SH-SY5Y (cell line): ENCODE data around the gene TTLL3.
A peak's percentile ranks its signal among the peaks of the same experiment; 100 is the strongest.

ENCODE experiments used
- GATA2 ChIP-seq: IDR thresholded peaks from 2 replicates; pipeline ENCODE4 v1.6.1; 2011; ENCODE audit warnings: mild to moderate bottlenecking, low read depth, low read length
- GATA3 ChIP-seq: IDR thresholded peaks from 2 replicates; pipeline ENCODE4 v1.6.1; 2011; ENCODE audit warnings: low read depth, mild to moderate bottlenecking, low read length, moderate library complexity

TTLL3 gene

DNA sequence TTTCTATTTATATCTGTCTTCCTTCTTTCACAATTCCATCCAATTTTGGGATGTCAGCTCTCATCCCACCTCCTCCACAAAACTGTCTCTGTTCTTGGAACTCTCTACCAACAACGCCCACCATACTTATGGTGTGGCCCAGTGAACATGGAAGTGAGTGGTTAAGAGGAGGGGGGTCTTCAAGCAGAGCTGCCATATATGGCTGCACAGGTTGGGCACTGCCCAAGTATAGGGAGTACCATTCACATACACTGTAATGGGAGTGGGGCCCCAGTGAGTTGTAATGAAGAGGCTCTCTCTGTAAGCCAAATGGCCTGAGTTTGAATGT lies 32.4 kb upstream of the TTLL3 start:
- TF ChIP-seq GATA3 (no peak), GATA2 (no peak)

DNA sequence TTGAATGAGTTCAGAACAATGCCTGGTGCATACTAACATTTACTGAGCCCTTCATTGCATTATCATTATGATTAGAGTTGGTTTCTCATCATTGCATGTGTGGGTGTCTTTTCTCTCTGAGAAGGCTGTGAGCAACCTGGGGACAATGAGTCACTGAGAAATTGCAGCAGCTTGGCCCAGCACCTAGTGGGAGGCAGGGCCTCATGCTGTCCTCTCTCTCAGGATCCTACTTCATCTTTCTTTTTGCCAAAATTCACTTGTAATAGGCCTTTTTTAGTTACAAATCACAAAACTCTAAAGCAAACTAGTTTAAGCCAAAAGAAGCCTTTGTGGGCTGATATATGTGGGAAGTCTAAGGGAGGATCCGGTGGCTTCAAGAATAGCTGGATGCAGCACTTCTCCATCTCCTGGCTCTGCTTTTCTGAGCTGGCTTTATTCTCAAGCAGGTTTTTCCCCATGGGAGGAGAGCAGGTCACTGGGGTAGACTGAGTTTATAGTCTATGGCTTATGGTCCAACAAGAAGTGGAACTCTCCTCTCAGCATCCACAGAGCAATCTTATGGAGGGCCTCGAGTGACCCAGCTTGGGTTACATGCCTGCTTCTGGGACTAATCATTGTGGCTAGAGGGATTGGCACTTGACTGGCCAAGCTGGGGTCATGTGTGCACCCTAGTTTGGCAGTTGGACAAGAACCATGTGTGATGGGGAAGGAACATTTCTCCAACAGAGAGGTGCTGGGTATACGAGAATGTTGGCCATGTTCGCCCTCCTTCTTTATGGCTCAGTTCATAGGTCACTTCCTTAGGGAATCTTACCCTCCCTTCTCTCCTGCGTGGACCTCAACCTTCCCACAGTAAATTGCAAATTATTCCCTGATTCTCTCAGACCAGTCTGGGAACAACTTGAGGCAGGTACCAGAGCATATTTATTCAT lies 31.7 kb upstream of the TTLL3 start:
- TF ChIP-seq GATA2 (no peak), GATA3 (no peak)

DNA sequence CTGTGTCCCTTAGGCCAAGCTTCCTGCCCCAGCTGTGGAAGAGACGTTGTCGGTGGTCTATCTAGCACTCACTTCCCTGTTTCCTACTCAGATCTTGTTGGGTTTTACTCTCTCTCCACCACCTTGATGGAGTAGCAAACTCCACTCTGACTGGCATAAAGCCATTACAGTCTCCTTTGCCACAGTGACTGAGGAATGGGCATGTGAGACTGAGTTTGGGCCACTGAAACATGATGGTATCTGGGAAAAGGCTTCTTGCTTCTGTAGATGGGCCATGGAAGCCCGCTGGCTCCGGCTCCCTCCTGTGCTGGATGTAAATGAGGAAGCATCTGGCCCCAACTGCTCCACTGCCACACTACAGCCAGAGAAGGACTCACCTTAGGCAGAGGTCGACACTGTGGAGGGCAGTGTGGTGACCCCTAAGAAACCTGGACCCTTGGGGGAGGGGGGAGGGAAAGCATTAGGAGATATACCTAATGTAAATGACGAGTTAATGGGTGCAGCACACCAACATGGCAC lies 30.9 kb upstream of the TTLL3 start:
- TF ChIP-seq GATA2: no peak
- TF ChIP-seq GATA3: no peak

DNA sequence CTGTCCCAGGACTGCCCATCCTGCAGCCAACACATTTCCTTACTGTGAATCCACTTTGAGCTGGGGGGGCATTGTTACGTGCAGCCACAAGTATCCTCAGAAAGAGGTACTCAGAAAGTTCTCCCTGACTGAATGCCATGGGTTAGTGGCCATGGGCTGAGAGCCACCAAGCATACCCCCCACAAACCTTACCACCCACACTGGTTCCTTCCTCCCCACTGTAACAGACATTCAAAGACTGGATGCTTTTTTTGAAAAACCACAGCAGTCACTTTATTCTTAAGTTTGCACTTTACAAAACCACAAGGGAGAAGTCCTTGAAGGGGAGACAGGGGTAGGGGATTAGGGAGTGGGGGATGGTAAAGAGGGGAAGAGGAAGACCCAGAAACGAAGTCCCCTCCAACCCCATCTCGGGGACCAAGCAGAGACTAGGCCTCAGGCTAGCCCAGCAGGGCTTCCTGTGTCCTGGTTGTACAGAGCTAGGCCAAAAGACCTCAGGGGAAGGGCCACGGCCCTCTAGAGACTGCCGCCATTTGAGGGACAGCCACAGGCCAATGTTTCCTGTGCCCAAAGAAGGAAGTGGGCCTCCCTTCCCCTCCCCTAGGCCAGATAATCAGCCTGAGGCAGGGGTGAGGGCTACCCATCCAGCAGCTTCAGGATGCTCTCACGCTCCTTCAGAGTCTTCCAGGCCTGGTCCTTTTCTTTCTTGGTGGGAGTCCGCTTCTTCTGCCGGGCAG lies 30.2 kb upstream of the TTLL3 start:
- TF ChIP-seq GATA2: no peak
- TF ChIP-seq GATA3: no peak

DNA sequence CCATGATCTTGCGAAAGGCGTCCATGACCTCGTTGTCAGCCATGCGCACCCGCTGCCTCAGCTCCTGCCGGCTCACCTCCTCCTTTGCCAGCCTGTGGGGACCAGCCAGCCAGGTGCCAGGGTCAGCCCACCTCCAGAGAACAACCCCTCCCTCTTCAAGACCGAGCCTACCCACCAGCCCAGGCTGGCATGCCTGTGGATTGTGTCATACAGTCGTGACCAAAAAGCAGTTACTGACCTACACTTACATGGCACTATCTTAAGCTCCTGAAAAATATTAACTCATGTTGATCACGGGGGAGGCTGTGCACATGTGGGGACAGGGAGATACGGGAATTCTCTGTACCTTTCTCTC lies 29.6 kb upstream of the TTLL3 start:
- no peak for TF ChIP-seq GATA2
- TF ChIP-seq GATA3: no peak

DNA sequence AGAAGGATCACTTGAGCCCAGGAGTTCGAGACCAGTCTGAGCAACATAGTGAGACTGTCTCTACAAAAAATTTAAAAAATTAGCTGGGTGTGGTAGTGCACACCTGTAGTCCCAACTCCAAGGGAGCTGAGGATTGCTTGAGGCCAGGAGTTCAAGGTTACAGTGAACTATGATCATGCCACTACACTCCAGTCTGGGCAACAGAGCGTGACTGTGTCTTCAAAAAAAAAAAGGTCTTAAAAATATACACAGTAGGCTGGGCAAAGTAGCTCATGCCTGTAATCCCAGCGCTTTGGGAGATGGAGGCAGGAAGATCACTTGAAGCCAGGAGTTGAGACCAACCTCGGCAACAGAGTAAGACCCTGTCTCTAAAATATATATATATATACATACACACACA lies 29.2 kb upstream of the TTLL3 start:
- TF ChIP-seq GATA2 (no peak), GATA3 (no peak)

DNA sequence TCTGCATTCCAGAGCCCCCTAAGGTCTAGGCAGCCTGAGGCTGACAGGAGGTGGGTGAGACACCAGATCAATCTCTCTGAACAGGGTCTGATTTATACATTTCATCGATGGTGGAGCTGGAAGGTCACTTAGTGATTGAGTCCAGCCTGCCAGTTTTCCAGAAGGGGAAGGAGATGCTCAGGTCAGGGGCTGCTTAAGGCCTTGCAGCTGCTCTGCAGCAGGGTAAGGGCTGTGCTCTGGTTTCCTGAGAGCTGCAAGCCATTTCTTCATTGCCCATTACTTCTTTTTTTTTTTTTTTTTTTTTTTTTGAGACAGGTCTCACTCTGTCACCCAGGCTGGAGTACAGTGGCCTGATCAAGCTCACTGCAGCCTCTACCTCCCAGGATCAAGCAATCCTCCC lies 28.5 kb upstream of the TTLL3 start:
- TF ChIP-seq GATA3: no peak
- TF ChIP-seq GATA2: no peak

DNA sequence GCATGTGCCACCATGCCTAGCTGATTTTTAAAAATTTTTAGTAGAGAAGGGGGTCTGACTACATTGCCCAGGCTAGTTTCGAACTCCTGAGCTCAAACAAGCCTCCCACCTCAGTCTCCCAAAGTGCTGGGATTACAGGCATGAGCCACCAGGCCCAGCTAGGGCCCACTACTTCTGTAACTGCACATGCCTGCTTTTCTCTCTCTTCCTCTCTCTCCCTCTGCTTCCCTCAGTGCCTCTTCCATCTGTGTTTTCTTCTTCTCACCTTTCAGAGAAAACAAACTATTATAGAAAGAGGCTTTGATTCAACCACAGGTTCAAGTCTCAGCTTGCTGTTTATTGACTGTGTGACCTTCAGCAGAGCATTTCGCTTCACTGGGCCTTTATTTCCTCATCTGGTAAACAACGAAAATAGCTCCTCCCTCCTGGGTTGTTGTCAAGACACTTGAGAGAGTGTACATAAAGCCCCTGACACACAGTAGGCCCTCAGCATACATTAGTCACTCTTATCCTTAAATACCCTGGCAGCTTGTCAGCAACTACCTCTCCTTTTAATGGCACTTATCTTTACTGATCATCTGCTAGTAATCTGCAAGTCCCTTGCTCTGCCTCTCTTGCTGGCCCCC lies 28.0 kb upstream of the TTLL3 start:
- TF ChIP-seq GATA2: no peak
- no peak for TF ChIP-seq GATA3

DNA sequence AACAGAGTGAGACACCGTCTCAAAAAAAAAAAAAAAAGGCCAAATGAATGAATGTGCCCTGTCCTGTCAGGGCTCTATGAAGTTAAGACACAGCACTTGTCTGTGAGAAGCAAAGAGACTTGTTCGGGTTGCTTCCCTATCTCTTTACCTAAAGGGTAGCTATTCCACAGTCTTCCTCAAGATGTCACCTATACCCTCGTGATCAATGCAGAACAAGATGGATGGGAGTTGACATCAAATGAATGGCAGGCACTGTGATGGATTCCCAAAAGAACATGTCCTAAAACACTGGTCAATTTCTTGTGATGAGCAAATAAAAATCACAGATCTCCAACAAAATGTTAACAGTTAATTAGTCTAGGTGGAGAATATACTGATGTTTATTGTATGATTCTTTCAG lies 27.3 kb upstream of the TTLL3 start:
- TF ChIP-seq GATA3 (no peak), GATA2 (no peak)

DNA sequence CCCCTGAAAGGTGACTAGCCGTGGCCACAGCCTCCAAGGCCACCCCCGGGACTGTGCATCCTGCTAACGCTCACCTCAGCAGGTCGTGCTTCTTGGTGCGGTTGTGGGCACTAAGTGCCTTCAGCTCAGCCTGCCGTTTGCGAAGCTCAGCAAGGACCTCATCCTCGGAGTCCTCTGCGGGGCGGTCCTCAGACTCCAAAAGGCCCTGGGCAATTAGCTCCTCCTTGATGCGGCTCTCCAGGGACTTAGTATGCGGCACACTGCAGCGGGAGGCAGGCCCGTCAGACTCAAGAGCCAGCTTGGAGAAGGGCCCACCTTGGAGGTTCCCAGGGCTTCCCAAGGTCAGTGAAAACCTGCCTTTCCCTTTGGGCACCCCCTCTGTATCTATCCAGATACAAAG lies 26.1 kb upstream of the TTLL3 start:
- TF ChIP-seq GATA2: no peak
- no peak for TF ChIP-seq GATA3

DNA sequence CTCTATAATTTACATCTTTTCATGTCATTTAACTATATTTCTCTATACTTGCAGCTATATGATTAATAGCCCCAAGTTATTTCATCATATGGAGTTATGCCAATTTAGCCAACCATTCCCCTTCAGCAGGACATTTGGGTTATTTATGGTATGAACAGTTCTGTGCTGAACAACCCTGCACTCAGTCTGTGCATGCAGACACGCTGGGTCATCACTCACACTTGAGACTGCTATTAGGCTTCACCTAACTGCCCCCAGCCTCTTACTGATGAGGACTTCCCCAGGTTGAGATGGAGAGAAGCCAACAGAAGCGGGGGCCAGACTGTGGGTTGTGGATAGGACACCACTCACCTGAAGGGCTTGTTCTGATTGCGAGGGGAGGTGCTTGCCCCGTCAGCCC lies 25.1 kb upstream of the TTLL3 start:
- TF ChIP-seq GATA3 (no peak), GATA2 (no peak)

DNA sequence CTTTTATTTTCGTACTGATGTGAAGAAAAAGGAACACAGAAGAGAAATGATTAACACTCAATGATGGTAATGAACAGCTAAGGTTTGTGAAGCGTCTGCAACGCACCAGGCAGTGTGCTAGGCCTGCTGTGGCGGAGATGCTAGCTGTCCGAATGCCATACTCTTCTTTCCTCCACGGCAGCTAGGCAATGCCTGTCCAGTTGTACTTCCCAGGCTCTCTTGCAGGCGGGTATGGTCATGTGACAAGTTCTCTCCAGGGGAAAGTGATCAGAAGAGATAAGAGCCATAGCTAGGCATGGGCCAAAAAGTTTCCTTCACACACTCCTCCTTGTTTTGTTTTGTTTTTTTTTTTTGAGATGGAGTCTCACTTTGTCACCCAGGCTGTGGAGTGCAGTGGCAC lies 24.5 kb upstream of the TTLL3 start:
- TF ChIP-seq GATA3: no peak
- peak; percentile 66 for TF ChIP-seq GATA2

DNA sequence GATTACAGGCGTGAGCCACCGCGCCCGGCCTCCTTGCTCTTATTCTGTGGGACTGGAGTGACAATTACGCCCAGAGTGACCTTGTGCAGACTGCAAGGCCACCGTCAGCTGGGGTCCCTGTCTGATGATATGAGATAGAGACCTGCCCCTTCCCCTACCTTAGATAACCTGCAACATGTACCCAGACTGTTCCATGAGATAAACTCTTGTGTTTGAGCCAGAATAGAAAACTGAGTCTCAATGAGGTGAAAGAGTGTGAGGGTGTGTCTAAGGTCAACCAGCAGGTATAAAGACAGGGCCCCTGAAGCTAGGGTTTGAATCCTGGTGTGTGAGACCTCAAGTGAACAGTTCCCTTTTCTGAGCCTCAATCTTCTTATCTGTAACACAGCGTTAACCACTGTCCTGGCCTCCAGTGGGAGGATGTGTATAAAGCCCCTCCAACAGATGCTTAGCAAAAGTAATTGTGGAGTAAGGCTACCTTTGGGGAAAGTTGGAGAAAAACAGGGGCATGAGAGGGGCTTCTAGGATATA lies 23.8 kb upstream of the TTLL3 start:
- no peak for TF ChIP-seq GATA3
- no peak for TF ChIP-seq GATA2

DNA sequence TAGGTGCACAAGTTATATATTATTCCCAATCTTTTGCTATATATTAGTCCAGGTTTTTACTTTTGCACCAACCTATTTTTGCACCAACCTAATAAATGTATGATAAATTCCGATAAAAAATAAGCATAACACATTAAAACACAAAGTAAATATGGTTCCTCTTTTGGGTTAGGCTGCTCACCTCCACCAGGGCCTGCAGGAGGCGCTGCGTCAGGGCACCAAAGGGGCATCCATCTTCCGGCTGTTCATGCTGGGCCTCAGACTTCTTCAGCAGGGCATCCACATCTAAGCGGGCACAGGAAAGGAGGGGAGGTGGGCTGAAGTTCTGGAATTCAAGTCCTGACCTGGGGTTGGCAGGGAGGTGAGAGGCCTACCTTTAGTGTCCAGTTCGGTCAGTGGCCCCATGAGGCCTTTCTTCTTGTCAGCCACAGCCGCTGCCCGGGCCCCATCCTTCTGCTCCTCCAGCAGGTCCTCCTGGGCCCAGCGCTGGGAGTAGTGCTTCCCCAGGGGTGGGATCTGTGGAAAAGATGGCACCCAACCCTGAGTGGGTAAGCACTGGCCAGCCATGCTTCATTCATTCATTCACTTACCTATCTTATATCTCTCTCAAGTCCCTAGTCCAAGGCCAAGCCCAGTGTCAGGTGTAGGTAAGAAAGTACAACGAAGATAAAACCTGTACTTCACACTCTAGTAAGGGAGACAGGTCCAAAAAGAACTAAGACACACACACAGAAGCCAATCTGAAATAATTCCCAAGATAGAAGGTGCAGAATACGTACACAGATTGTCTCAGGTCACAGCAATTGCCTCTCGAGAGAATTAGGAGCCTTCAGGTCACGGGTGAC lies 23.0 kb upstream of the TTLL3 start:
- no peak for TF ChIP-seq GATA3
- TF ChIP-seq GATA2: no peak

DNA sequence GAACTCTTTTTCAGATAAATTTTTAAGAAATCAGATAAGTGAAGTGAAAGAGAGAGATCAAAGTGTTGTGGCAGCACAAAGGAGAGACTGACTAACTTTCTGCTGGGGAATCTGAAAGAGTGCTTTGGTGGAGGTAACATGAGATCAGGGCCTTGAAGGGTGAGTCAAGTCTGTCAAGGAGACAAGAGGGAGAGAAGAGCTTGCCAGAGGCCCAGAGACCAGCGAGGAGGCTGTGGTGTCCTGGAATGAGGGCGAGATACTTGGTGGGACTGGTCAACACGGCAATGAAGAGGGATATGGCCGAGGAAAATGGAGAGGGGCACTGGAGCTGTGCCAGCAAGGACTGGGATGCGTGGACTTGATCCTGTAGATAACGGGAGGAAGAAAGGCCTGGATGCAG lies 22.3 kb upstream of the TTLL3 start:
- no peak for TF ChIP-seq GATA2
- no peak for TF ChIP-seq GATA3

DNA sequence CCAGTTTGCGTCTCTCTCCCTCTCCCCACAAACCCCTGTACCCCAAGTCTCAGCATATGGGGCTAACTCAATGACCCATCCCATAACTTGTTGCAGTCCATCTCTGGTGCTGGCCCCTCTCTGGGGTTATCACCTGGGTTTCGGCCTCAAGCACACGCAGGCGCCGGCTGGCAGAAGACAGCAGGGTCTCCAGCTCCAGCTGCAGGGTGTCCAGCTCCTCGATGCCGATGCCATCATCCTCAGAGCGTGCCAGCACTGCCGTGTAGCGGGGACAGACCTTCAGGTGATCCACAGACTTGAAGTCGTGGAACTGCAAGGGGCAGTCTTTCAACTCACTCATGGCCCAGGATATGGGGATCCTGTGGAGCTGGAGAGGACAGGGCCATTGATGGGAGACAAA lies 18.9 kb upstream of the TTLL3 start:
- TF ChIP-seq GATA3 (no peak), GATA2 (no peak)
